CD4-positive, alpha-beta T cell treated with Interleukin-4 for 4 hours (primary cell): ENCODE measurements around the gene ZNF512.
A peak's percentile ranks its signal among the peaks of the same experiment; 100 is the strongest.
"Not testable (repeated sequence)": the region's sequence is repeated elsewhere in the genome, so short reads cannot be mapped to it uniquely, and the experiment has no call there.

ENCODE experiments used
- DNase-seq: peaks from one replicate; pipeline ENCODE4 v3.0.0-alpha.2; 2020

The ZNF512 gene

GRCh38 chr2:27582695-27583389 lies at the start of gene ZNF512:
Gene ZNF512 (plus strand): TSS chr2:27583042. CDS start chr2:27583113, 71 bp downstream.
- peak; percentile 82 for DNase-seq

GRCh38 chr2:27537287-27537686 lies 45.6 kb upstream of the ZNF512 start:
- no peak for DNase-seq

GRCh38 chr2:27538839-27539450 lies 43.9 kb upstream of the ZNF512 start:
- not testable (repeated sequence) for DNase-seq

- DNase-seq, result not testable (repeated sequence)
Observed at GRCh38 chr2:27539649-27540048, 43.2 kb upstream of the ZNF512 start.

GRCh38 chr2:27544143-27544821 lies 38.6 kb upstream of the ZNF512 start:
- DNase-seq, result no peak

GRCh38 chr2:27545348-27546141 lies 37.3 kb upstream of the ZNF512 start:
- DNase-seq, result no peak

GRCh38 chr2:27549303-27549702 lies 33.5 kb upstream of the ZNF512 start:
- no peak for DNase-seq

- DNase-seq, result no peak
Observed at GRCh38 chr2:27551514-27551913, 31.3 kb upstream of the ZNF512 start.

- no peak for DNase-seq
Observed at GRCh38 chr2:27552941-27553340, 29.9 kb upstream of the ZNF512 start.

GRCh38 chr2:27554451-27554850 lies 28.4 kb upstream of the ZNF512 start:
- DNase-seq, result not testable (repeated sequence)

- DNase-seq, result no peak
Observed at GRCh38 chr2:27559228-27559627, 23.6 kb upstream of the ZNF512 start.

- DNase-seq, result no peak
Observed at GRCh38 chr2:27561060-27561459, 21.8 kb upstream of the ZNF512 start.

GRCh38 chr2:27566628-27567027 lies 16.2 kb upstream of the ZNF512 start:
- DNase-seq, result no peak

GRCh38 chr2:27569398-27569797 lies 13.4 kb upstream of the ZNF512 start:
- no peak for DNase-seq

GRCh38 chr2:27571197-27571596 lies 11.6 kb upstream of the ZNF512 start:
- DNase-seq, result no peak

- DNase-seq, result no peak
Observed at GRCh38 chr2:27571681-27572080, 11.2 kb upstream of the ZNF512 start.

GRCh38 chr2:27572439-27572838 lies 10.4 kb upstream of the ZNF512 start:
- DNase-seq, result peak; percentile 18

- DNase-seq, result peak; percentile 27
Observed at GRCh38 chr2:27572998-27573429, 9.8 kb upstream of the ZNF512 start.

- no peak for DNase-seq
Observed at GRCh38 chr2:27573452-27573851, 9.4 kb upstream of the ZNF512 start.

- DNase-seq, result no peak
Observed at GRCh38 chr2:27581417-27582128, 1.3 kb upstream of the ZNF512 start.

GRCh38 chr2:27582129-27582694 lies 630 bp upstream of the ZNF512 start:
- DNase-seq, result no peak

- DNase-seq, result no peak
Observed at GRCh38 chr2:27583390-27583915, 611 bp downstream of the ZNF512 start.
